Measurements from ENCODE around the gene PBOV1.

The PBOV1 gene

GRCh38 chr6:138204303-138204702 lies 14.0 kb downstream of the PBOV1 start:
- no peak for DNase-seq

DNA sequence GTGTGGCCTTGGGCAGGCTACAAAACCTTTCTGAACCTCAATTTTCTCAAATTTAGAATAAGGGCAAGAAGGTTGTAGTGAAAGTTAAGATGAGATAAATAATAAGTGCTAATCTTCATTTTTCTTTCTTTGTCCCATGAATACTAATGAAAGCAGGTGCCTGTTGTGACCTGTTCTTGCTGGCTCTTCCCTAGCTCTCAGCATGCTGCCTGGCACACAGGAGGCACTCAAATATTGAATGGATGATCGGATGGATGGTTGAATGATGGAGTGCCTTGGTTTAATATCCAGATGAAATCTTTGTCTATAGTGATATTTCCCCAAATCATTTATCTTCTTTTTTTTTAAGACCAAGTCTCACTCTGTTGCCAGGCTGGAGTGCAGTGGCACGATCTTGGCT lies 15.0 kb downstream of the PBOV1 start:
- DNase-seq: no peak

DNA sequence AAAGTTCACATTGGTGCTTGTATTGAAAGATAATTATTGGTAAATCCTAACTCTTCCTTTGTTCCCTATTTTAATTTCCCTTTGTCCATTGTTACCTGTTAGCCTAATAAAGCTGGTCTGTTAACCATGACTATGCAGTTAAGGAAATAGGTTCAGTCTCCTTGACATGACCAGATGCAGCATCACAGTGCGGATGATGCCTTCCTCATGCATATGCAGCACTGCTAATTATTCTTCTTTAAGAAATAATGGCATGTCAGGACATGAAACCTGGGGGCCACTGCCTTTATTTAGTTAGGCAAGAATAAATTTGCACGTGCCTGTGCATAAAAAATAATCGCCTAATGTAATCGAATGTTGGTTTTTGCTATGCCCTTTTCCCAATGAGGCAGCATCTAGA lies 16.5 kb downstream of the PBOV1 start:
- DNase-seq: no peak

- no peak for DNase-seq
Measured at GRCh38 chr6:138198430-138199091, 19.7 kb downstream of the PBOV1 start.

- DNase-seq: no peak
Measured at GRCh38 chr6:138197570-138197969, 20.7 kb downstream of the PBOV1 start.

GRCh38 chr6:138196122-138196738 lies 22.1 kb downstream of the PBOV1 start:
- DNase-seq: no peak

DNA sequence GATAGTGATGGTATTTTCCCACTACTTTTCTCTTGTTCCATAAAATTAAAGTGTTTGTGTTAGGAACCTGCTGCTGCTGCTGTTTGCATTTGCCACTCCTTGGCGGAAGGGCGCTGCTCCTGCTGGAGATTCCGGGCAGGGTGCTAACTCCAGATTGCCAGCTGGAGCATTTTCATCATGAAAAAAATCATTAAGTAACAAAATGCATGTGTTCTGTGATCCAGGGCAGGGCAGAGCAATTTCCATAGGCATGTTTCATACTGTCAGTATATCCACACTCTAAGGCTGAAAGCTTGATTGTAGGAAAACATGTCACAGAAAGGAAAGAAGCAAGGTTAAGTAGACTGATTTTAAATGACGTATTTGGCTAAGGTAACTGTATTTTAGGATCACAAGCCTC lies 24.0 kb downstream of the PBOV1 start:
- DNase-seq: no peak

DNA sequence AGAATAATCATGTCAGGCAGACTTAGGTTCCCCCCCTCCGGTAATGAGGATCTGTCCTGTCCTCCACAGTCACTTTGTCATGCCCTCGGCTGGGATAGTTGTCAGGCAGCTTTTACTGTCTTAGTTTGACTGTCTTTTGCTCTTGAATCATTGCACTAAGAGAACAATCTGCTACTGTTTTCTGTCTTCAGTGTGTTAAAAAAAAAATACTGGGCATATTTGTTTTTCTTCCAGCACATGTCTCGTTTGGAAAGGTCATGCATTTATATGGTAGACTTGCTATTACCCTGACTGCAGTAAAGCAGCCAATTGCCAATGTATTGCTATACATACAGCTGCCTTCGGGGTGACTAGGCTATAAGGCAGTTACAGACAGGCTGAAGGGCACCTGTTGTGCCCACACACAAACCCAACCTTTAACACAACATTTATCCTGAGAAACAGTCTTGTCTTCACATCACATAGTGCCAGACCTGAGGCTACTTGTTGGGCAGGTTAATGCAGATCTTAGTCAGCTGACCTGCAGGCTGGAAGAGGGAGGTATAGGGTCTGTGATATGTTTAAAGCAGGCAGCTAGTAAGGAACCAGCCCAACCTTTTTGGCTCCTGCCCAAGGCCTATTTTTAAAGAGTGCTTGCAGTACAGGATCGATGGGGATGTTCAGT lies 29.9 kb downstream of the PBOV1 start:
- no peak for DNase-seq

GRCh38 chr6:138187156-138187555 lies 31.1 kb downstream of the PBOV1 start:
- DNase-seq: no peak

GRCh38 chr6:138184230-138184629 lies 34.1 kb downstream of the PBOV1 start:
- no peak for DNase-seq

DNA sequence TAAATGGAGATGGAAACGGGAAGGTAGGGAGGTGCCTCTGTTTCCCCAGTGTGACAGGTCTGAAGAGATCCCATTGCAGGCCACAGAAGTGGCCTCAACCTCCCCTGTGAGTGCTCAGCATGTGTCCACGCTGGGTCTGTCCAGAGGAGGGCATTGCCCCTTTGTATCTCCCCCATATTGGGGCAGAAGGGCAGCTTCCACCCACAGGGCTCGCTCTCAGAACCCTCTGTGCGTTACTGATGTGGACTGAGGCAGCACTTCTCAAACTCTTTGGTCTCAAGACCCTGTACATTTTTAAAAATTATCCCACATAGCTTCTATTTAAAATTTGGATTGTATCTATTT lies 34.5 kb downstream of the PBOV1 start:
- no peak for DNase-seq

GRCh38 chr6:138182939-138183789 lies 35.1 kb downstream of the PBOV1 start:
- DNase-seq: no peak

DNA sequence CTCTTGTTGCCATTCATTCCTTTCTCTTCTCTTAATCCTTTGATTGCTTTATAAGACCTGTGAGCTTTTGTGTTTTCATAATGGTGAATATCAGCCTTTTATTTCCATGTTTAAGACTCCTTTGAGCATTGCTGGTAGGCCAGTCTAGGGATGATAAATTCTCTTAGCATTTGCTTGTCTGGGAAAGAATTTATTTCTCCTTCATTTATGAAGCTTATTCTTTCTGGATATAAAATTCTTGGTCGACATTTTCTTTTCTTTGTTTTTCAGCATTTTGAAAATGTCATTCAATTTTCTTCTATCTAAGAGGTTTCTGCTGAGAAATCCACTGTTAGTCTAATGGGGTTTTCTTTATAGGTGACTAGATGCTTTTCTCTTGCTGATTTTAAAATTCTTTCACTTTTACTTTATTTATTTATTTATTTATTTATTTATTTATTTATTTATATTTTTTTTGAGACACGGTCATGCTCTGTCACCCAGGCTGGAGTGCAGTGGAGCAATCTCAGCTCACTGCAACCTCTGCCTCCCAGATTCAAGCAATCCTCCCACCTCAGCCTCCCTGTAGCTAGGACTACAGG lies 41.5 kb downstream of the PBOV1 start:
- no peak for DNase-seq

- DNase-seq: no peak
Measured at GRCh38 chr6:138175596-138175995, 42.7 kb downstream of the PBOV1 start.
